SH-SY5Y (cell line): ENCODE results near the gene RBBP6.

Source experiments
- GATA2 ChIP-seq: IDR thresholded peaks from 2 replicates; pipeline ENCODE4 v1.6.1; 2011; ENCODE audit warnings: mild to moderate bottlenecking, low read depth, low read length
- GATA3 ChIP-seq: IDR thresholded peaks from 2 replicates; pipeline ENCODE4 v1.6.1; 2011; ENCODE audit warnings: low read depth, mild to moderate bottlenecking, low read length, moderate library complexity

DNA sequence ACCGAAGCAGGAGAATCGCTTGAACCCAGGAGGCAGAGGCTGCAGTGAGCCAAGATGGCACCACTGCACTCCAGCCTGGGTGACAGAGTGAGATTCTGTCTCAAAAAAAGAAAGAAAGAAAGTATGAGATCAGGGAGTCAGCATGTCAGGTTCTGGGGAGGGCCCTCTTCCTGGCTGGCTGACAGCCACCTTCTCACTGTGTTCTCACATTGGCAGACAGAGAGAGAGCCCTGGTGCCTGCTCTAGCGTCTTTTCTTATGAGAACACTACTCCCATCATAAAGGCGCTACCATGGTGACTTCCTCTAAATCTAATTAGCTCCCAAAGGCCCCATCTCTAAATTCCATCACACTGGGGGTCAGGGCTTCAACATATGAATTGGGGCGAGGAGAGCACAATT lies 27.6 kb upstream of the RBBP6 start:
- no peak for TF ChIP-seq GATA3
- TF ChIP-seq GATA2: no peak
